Activated naive CD8-positive, alpha-beta T cell treated with anti-CD3 and anti-CD28 coated beads, Interleukin-2, amount 10 ng/mL, durations not matched to agents 7 days and 5 days (primary cell): ENCODE measurements around the gene LIME1. TPM values are rescaled to one million over a fixed set of nuclear protein-coding genes. Genes with fewer than 3 reads are reported as not detected.
A peak's percentile ranks its signal among the peaks of the same experiment; 100 is the strongest.

ENCODE experiments used
- ATAC-seq: fragments of 150-1000 bp; cut with Tn5 transposase; one replicate; pipeline ENCODE4 v1.10.0; 2021; ENCODE audit warnings: low read depth, moderate library complexity
- POLR2A ChIA-PET: fragments of 350-600 bp; sonication (Branson Sonifier 250); formaldehyde crosslinking; loops from one replicate; lab custom pipeline; 2021; ENCODE audit warnings: antibody characterized with exemption; lab: Charles Lee
- DNase-seq: peaks from one replicate; pipeline ENCODE4 v3.0.0; 2021
- H3K27ac Mint-ChIP-seq: one replicate; pipeline ENCODE4 v1.8.0; 2022; ENCODE audit warnings: mild to moderate bottlenecking, mixed read lengths
- H3K27me3 Mint-ChIP-seq: one replicate; pipeline ENCODE4 v1.8.0; 2022; ENCODE audit warnings: mild to moderate bottlenecking, moderate library complexity, mixed read lengths
- H3K36me3 Mint-ChIP-seq: one replicate; pipeline ENCODE4 v1.8.0; 2021; ENCODE audit warnings: mild to moderate bottlenecking, mixed read lengths
- H3K4me1 Mint-ChIP-seq: one replicate; pipeline ENCODE4 v1.8.0; 2021; ENCODE audit warnings: mixed read lengths
- H3K4me3 Mint-ChIP-seq: one replicate; pipeline ENCODE4 v1.8.0; 2022; ENCODE audit warnings: mild to moderate bottlenecking, moderate library complexity, mixed read lengths
- H3K9me3 Mint-ChIP-seq: one replicate; pipeline ENCODE4 v1.8.0; 2021; ENCODE audit warnings: mixed read lengths
- total RNA-seq, 2 experiments: library from RNA; stranded (reverse); gene quantifications; one replicate each; pipeline ENCODE4 v1.2.3, GENCODE V29; 2021

Gene LIME1
- total RNA-seq, 2 experiments from 2014 or later: 144 to 159 TPM

DNA sequence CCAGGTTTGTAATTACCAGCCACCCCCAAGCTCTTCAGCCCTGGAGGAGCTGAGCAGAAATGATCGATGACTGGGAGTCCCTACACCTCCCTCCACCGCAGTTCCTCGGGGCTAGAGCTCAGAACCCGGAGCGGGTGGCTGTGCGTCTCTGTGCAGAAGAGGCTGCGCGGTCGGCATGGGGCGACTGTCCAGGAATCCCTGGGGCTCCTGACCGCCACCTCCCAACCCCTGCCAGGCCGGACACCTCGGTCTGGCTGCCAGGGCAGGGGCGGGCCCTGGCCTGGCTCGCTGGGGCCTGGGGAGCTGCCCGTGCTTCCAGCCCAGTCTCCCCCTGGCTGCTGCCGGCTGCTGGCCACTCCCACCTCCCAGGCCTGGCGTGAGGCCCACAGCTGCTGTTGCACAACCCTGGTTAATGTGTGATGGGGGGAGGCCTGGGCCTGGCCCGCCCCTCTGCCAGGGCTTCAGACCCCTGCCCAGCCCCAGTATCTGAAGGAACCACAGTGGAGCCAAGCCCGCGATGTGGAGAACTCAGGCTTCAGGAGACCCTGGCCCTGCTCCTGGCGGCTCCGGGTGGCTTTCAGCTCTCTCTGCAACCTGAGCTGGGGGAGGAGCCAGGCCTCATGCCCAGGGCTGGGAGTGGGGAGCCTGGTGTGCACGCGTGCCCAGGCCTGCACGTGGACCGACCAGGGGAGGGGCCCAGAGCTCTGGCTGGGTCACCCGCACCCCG is 4.3 kb downstream of the LIME1 start:
- POLR2A ChIA-PET: interaction anchor here (0.6 to 2.6 kb wide), 9 partner anchors 10 to 337 kb away, joined by 3 to 31 read pairs (median 4); partner anchors contain the start of genes ARFRP1, TPD52L2 and ZGPAT
- H3K27ac Mint-ChIP-seq: peak overlapping the region; percentile 54
- no peaks in the 10 kb centered on the region for H3K27me3 Mint-ChIP-seq
- H3K9me3 Mint-ChIP-seq: no peaks in the 10 kb centered on the region
- ATAC-seq (peak; percentile 10), DNase-seq (no peak)
- peaks cover 9% of the 10 kb centered on the region for H3K4me1 Mint-ChIP-seq
- H3K36me3 Mint-ChIP-seq: peaks cover 4% of the 10 kb centered on the region
- peak overlapping the region; percentile 70 for H3K4me3 Mint-ChIP-seq

DNA sequence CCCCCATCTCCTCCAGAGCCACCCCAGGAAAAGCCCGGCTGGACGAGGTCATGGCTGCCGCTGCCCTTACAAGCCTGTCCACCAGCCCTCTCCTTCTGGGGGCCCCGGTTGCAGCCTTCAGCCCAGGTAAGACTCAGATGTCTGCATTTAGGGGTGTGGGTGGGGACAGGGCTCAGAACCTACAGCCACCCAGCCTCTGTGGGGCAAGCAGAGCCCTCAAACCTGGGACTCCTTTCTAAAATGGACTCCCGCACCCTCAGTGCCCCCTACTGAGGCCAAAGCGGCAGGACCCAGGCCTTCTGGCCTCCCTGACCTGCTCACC is 4.9 kb downstream of the LIME1 start:
- H3K27ac Mint-ChIP-seq: peak overlapping the region; percentile 54
- no peak for DNase-seq
- POLR2A ChIA-PET: interaction anchor here (1.3 to 2.6 kb wide), 5 partner anchors 9 to 337 kb away, joined by 3 to 31 read pairs (median 4); partner anchors contain the start of genes ARFRP1, TPD52L2 and ZGPAT
- H3K4me1 Mint-ChIP-seq: peaks cover 4% of the 10 kb centered on the region
- H3K9me3 Mint-ChIP-seq: no peaks in the 10 kb centered on the region
- H3K4me3 Mint-ChIP-seq: peak overlapping the region; percentile 70
- H3K27me3 Mint-ChIP-seq: no peaks in the 10 kb centered on the region
- ATAC-seq: no peak
- peaks cover 4% of the 10 kb centered on the region for H3K36me3 Mint-ChIP-seq

DNA sequence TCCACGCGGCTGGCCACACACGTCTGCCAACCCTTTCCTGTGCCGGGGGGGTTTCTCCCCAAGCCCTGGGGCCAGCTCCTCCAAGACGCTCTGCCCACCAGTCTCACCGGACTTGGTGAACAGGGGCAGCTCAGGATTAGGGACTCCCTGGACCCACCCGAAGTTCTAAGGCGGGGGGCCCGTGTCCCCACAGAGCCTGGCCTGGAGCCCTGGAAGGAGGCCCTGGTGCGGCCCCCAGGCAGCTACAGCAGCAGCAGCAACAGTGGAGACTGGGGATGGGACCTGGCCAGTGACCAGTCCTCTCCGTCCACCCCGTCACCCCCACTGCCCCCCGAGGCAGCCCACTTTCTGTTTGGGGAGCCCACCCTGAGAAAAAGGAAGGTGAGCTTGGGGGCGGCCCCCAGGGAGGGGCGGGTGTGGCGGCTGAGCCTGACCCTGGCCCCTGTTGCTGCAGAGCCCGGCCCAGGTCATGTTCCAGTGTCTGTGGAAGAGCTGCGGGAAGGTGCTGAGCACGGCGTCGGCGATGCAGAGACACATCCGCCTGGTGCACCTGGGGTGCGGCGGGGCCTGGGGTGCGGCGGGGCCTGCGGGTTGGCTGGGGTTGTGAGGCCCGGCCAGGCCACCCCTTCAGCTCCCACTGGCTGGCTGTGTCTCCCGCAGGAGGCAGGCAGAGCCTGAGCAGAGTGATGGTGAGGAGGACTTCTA is 5.4 kb downstream of the LIME1 start:
- peak overlapping the region; percentile 70 for H3K4me3 Mint-ChIP-seq
- no peaks in the 10 kb centered on the region for H3K9me3 Mint-ChIP-seq
- no peaks in the 10 kb centered on the region for H3K27me3 Mint-ChIP-seq
- peaks cover 4% of the 10 kb centered on the region for H3K36me3 Mint-ChIP-seq
- POLR2A ChIA-PET: interaction anchor here (1.4 to 2.6 kb wide), 4 partner anchors 9 to 123 kb away, joined by 3 to 31 read pairs (median 12); partner anchors contain the start of genes ARFRP1, TPD52L2 and ZGPAT
- no peak overlapping the region for H3K27ac Mint-ChIP-seq
- H3K4me1 Mint-ChIP-seq: peaks cover 1% of the 10 kb centered on the region
- DNase-seq (no peak), ATAC-seq (no peak)

DNA sequence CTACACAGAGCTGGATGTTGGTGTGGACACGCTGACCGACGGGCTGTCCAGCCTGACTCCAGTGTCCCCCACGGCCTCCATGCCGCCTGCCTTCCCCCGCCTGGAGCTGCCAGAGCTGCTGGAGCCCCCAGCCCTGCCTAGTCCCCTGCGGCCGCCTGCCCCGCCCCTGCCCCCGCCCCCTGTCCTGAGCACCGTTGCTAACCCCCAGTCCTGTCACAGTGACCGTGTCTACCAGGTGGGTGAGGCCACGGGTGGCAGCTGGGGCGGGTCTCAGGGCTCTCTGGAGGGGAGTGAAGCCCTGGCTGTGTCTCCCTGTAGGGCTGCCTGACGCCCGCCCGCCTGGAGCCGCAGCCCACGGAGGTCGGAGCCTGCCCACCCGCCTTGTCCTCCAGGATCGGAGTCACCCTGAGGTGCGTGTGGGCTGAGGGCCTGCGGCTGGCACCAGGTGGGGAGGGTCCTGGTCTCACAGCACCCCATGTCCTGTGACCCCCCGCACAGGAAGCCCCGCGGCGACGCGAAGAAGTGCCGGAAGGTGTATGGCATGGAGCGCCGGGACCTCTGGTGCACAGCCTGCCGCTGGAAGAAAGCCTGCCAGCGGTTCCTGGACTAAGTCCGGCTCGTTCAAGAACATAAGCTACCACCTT is 6.0 kb downstream of the LIME1 start:
- Mint-ChIP-seq H3K9me3 (no peaks in the 10 kb centered on the region), H3K36me3 (peaks cover 4% of the 10 kb centered on the region), H3K27me3 (no peaks in the 10 kb centered on the region), H3K4me1 (peaks cover 1% of the 10 kb centered on the region), H3K27ac (no peak overlapping the region), H3K4me3 (no peak overlapping the region)
- POLR2A ChIA-PET: interaction anchor here (1.0 to 2.6 kb wide), 4 partner anchors 8 to 122 kb away, joined by 3 to 31 read pairs (median 12); partner anchors contain the start of genes ARFRP1, TPD52L2 and ZGPAT
- no peak for ATAC-seq
- no peak for DNase-seq

DNA sequence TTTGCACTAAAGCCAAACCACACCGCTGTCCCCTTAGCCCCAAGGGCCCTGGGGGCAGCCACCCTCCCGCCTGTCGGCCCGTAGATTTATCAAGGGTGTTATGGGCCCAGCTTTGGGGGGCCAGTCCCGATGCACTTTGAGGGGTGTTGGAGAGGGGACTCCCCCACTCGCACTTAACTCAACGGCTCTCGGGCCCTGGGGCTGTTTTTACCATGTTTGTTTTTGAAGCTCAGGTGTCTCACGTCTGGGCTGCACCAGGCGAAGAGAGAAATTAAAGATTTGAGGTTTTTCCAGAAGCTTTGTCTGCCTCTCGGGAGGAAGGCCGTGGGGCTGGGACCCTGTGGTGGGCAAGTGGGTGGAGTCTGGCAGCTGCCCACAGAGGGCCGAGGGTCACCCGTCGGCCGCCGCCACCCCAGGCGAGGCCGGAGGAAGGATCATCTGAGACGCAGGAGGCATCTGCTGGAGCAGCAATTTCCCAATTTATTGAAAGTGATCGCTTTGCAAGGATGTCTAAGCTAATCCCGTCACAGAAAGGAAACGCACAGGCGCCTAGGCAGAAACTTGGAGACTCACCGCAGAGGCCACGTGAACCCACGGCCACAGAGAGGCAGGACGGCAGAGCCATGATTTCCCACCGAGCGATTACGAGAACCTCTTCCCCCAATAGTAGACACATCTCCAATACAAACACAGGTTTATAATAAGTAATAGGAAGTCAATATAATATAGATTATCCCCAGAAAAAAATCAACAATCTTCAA is 6.9 kb downstream of the LIME1 start:
- ATAC-seq (no peak), DNase-seq (no peak)
- Mint-ChIP-seq H3K27me3 (no peaks in the 10 kb centered on the region), H3K27ac (no peak overlapping the region), H3K4me1 (peaks cover 1% of the 10 kb centered on the region), H3K9me3 (no peaks in the 10 kb centered on the region), H3K36me3 (peaks cover 4% of the 10 kb centered on the region), H3K4me3 (no peak overlapping the region)
- POLR2A ChIA-PET: interaction anchor here (1.0 to 1.2 kb wide), 2 partner anchors 8 to 121 kb away, joined by 3 read pairs; partner anchors contain the start of gene TPD52L2

DNA sequence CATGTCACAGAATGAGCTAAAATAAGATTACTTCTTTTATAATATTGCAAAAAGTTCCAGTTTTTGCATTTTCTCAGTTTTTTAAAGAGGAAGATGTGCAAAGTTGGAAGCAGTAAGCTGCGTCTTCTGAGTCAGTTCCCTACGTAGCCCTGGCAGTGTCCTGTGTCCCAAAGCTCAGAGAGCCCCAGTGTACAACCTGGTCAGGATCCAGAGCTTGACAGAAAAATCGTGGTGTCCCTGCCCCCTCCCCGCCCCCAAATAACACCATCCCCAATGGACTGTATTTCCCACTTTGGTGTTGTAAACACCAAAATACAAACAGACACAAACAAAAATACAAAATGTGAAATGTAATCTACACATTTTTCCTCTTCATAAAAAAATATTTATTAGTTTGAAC is 7.7 kb downstream of the LIME1 start:
- POLR2A ChIA-PET: no interaction called here
- no peak overlapping the region for H3K4me3 Mint-ChIP-seq
- ATAC-seq (no peak), DNase-seq (no peak)
- no peak overlapping the region for H3K27ac Mint-ChIP-seq
- peaks cover 4% of the 10 kb centered on the region for H3K36me3 Mint-ChIP-seq
- H3K27me3 Mint-ChIP-seq: no peaks in the 10 kb centered on the region
- no peaks in the 10 kb centered on the region for H3K9me3 Mint-ChIP-seq
- H3K4me1 Mint-ChIP-seq: peaks cover 1% of the 10 kb centered on the region

DNA sequence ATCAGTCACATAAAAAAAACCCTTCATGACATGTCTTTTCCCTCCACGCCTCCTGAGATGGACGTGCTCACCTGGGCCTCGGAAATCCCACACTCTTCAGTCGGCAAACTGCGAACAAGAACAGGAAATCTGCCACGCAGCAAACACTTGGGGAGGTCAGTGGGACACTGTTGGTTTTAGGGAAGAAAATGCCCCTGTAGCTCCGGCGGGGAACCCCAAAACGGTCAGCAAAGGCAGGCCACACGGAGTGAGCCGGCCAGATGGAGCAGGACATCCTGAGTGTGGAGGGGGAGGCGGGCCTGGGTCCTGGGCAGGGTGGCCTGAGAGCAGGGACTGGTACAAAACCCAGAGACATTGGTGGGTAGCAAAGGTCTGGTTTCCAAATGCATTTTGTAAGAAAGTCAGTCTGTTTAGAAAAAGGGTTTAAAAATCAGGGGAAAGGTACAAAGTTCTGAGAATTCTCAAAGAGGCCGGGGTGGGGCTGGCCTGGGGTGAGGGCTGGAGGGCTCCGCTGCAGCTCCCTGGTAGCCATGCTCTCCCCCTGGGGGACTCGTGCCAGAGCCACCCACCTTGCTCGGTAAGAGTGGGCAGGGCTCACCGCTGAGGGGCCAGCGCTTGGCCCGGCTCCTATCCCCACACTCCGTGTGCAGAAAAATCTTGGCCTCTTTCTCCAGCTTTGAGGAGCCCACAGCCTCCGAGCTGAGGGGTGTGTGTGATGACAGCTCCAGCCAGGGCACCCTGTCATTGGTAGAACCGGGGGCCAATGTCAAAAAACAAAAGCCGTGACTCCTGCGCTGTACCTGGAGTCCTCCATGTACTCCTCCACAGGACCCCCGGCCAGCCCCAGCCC is 8.3 kb downstream of the LIME1 start:
- ATAC-seq: no peak
- peaks cover 4% of the 10 kb centered on the region for H3K36me3 Mint-ChIP-seq
- no peak overlapping the region for H3K4me3 Mint-ChIP-seq
- no peaks in the 10 kb centered on the region for H3K27me3 Mint-ChIP-seq
- H3K27ac Mint-ChIP-seq: peak overlapping the region; percentile 48
- peaks cover 4% of the 10 kb centered on the region for H3K4me1 Mint-ChIP-seq
- H3K9me3 Mint-ChIP-seq: no peaks in the 10 kb centered on the region
- POLR2A ChIA-PET: interaction anchor here (1.2 to 1.4 kb wide), 2 partner anchors 9 to 37 kb away, joined by 3 to 4 read pairs; partner anchors contain the start of genes ARFRP1, LIME1 and ZGPAT
- no peak for DNase-seq

DNA sequence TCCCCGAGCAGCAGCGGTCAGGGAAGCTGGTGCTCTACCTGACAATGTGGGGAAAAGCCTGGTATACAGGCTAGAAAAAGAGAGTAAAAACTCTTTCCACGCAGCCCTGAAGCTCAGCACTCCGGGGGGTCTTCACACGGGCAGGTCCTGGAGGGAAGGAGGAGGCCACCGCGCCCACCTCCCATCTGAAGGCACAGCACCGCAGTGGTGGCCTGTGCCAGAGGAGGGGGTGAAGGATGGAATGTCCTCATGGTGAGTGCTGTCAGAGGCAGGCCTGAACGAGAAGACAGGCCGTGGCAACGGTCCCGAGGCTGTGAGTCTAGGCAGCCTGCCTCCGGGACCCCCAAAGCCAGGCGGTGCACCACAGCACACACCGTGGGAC is 9.0 kb downstream of the LIME1 start:
- peak overlapping the region; percentile 54 for H3K27ac Mint-ChIP-seq
- no peaks in the 10 kb centered on the region for H3K27me3 Mint-ChIP-seq
- DNase-seq: no peak
- H3K4me3 Mint-ChIP-seq: no peak overlapping the region
- peaks cover 5% of the 10 kb centered on the region for H3K4me1 Mint-ChIP-seq
- H3K36me3 Mint-ChIP-seq: peaks cover 4% of the 10 kb centered on the region
- no peaks in the 10 kb centered on the region for H3K9me3 Mint-ChIP-seq
- no peak for ATAC-seq
- POLR2A ChIA-PET: interaction anchor here (1.2 to 1.4 kb wide), 2 partner anchors 9 to 38 kb away, joined by 3 to 4 read pairs; partner anchors contain the start of genes ARFRP1, LIME1 and ZGPAT

DNA sequence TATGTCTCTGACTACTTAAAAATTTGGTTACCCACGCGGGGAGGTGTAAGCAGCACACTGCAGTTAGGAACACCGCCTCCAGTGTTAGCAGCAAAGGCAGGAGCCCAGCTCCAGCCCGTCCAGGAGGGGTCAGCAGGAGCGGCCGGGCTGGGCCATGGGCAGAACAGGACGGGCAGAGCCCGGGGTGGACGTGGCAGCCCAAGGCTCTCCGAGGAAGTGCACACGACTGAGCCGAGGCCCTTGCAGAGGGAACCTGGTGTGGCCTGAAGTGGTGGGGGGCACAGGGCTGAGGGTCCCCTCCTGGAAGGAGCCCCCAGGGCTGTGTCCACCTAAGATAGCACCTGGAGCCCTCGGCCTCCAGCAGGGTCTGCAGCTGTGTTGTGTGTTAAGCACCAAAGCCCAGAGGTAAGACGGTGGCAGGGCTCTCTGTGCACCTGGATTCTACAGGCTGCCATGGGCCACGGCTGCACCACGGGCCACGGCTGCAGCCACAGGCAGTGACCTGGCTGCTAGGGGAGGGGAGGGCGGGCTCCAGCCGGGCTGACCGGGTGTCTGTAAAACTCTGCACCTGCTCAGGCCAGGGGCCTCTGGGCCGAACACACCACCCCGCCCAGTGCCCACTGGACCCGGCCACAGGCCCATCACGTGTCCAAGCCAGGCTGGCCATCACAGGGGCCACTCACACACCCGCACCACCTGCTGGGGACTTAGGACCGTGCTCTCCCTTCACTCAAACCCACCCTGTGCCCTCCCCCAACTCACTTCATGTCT is 9.7 kb downstream of the LIME1 start:
- peaks cover 12% of the 10 kb centered on the region for H3K4me1 Mint-ChIP-seq
- H3K27me3 Mint-ChIP-seq: no peaks in the 10 kb centered on the region
- H3K27ac Mint-ChIP-seq: peak overlapping the region; percentile 54
- no peaks in the 10 kb centered on the region for H3K9me3 Mint-ChIP-seq
- DNase-seq: no peak
- ATAC-seq: no peak
- H3K4me3 Mint-ChIP-seq: no peak overlapping the region
- POLR2A ChIA-PET: interaction anchor here (1.2 to 1.4 kb wide), 2 partner anchors 10 to 38 kb away, joined by 3 to 4 read pairs; partner anchors contain the start of genes ARFRP1, LIME1 and ZGPAT
- H3K36me3 Mint-ChIP-seq: peaks cover 4% of the 10 kb centered on the region

DNA sequence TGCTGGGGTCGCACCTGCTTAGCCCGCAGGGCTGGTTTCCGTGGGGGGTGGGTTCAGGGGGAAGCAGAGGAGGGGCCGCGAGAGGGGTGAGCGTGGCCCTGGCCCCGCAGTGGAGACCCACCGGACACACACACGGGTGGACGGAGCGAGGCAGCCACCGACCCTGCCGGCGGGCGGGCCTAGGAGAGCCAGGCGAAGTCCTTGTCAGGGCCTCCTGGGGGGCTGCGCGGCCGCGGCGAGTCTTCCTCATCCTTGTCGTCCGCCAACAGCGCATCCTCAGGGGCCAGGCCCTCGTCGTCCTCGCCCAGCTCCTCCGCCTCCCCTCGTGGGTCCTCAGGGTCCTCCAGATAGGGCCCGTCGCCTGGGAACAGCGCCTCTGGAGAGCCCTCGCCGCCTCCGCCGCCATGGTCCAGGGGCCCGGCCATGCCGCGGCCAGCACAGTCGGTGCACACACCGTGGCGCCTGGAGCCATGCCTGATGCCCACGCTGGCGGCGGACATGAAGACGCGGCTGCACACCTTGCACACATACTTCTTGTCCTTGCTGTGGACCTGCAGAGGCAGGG is 10.4 kb downstream of the LIME1 start:
- no peak for DNase-seq
- Mint-ChIP-seq H3K36me3 (peaks cover 4% of the 10 kb centered on the region), H3K4me3 (no peak overlapping the region), H3K9me3 (no peaks in the 10 kb centered on the region), H3K4me1 (peaks cover 14% of the 10 kb centered on the region), H3K27me3 (no peaks in the 10 kb centered on the region), H3K27ac (no peak overlapping the region)
- POLR2A ChIA-PET: no interaction called here
- ATAC-seq: no peak

DNA sequence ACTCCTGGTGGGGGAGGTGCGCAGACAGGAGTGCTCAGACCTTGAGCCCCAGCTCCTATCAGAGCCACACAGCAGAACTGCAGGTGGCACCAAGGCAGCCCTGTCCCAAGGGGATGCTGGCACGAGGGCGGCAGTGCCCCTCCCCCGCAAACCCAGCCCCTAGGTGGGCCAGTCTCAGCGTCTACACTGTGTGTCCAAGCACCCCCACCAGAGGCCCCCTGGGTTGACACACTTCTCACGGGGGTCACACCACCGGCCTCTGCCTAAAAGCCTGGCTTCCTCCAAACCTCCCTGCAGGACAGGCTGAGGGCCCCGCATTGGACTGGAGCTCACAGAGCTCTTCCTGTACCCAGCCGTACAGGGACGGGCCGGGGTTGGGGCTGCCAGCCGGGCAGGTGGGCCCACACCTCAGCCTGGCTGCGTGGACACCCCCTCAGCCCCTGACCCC is 11.2 kb downstream of the LIME1 start:
- DNase-seq (no peak), ATAC-seq (no peak)
- Mint-ChIP-seq H3K9me3 (no peaks in the 10 kb centered on the region), H3K36me3 (peaks cover 4% of the 10 kb centered on the region), H3K4me1 (peaks cover 14% of the 10 kb centered on the region), H3K27ac (no peak overlapping the region), H3K4me3 (no peak overlapping the region), H3K27me3 (no peaks in the 10 kb centered on the region)
- POLR2A ChIA-PET: no interaction called here
